OCI-LY1 (cell line): ENCODE results near the gene VPS11.

Experiments used
- CTCF ChIP-seq: fragments of 200-600 bp; sonication (generic), shearing (Covaris generic); IDR thresholded peaks from 2 replicates; pipeline ENCODE4 v1.5.1; 2017; ENCODE audit warnings: mild to moderate bottlenecking, antibody characterized with exemption, low read length, moderate library complexity, mixed read lengths
- EZH2 ChIP-seq: fragments of 200-600 bp; sonication (generic), shearing (Covaris generic); IDR thresholded peaks from 2 replicates; pipeline ENCODE4 v1.8.0; 2017; ENCODE audit warnings: borderline replicate concordance, mixed run types, mild to moderate bottlenecking, antibody characterized with exemption, low read length, moderate library complexity, mixed read lengths

DNA sequence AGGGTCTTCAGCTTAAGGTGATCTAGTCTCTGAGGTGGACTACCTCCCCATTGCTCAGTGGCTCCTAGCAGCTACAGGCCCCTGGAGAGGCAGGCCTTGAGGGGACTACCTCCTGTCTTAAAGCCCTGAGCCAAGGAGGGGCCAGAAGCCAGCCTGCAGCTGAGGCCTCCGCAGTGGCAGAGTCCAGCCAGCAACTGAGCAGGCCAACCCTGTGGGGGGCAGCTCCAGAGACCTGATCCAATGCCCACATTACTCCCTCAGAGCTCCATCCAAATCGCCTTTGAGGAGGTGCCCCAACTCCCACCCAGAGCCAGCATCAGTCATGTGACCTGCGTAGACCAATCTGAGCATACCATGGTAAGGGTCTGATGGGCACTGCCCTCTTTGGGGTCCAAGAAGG lies 42.2 kb downstream of the VPS11 start:
- TF ChIP-seq CTCF, result no peak
- TF ChIP-seq EZH2, result no peak
